Heart left ventricle (tissue), 13 donors: ENCODE results near the gene DOCK2.

Source experiments
- CTCF ChIP-seq, 12 donors: fragments of 200-600 bp; sonication (generic) in 4 of 12; IDR thresholded peaks; one replicate each; pipeline versions ENCODE4 v1.5.0 to v1.8.0; 2018 to 2022; ENCODE audit warnings: antibody characterized with exemption in 12 of 12, mild to moderate bottlenecking in 5 of 12
- POLR2A ChIP-seq, 2 donors: fragments of 450-650 bp; IDR thresholded peaks; one replicate each; pipeline ENCODE4 v1.6.1; 2017; ENCODE audit warnings: antibody characterized with exemption in 2 of 2, mild to moderate bottlenecking in 2 of 2, moderate library complexity in 2 of 2
- donor health status: ischemic (EF 13 %, LVEDD 7.1; RV severe dilation, severe dysfunction).
- donor health status: DM: no; HTN: yes; CAD: no.
- donor health status: DM: no; HTN: no; CAD: no.
- donor health status: ischemic (EF 25% LVEDD 6.9; RV normal size, moderate dysfunction).
- donor health status: ischemic (EF 25% LVEDD 5.7; RV mildly dilated, moderate dysfunction).
- donor health status: ischemic (EF 35%, LVEDD 5.7; RV mildly dilated, moderate dysfunction).
- donor health status: nonischemic (EF 11% LVEDD 7.7; RV severe dilation, severe dysfunction).
- donor health status: DM: yes; HTN: yes; CAD: no.
- donor health status: PGD.
- donor health status: ischemic (EF 29% LVEDD 5.4; RV normal size, mild dysfunction).
- donor health status: nonischemic (EF 23%, LVEDD 6.1; RV moderate dilation, normal function).

- TF ChIP-seq POLR2A (IDR thresholded peaks at IDR 0.05) (no peak), CTCF (IDR thresholded peaks at IDR 0.05) (no peak)
These were observed 109.1 kb downstream of the DOCK2 start for GRCh38 chr5:169746147-169746694.
